Activated CD4-positive, alpha-beta memory T cell treated with anti-CD3 and anti-CD28 coated beads for 36 hours (primary cell): ENCODE data around the gene ATP2A3. TPM values are rescaled to one million over a fixed set of nuclear protein-coding genes. Genes with fewer than 3 reads are reported as not detected.
"Not testable (repeated sequence)": the region's sequence is repeated elsewhere in the genome, so short reads cannot be mapped to it uniquely, and the experiment has no call there.

Experiments
- CTCF ChIA-PET: fragments of 350-600 bp; sonication (Branson Sonifier 250); formaldehyde crosslinking; loops from one replicate; lab custom pipeline; 2021; ENCODE audit warnings: antibody characterized with exemption, inconsistent platforms; lab: Charles Lee
- POLR2A ChIA-PET: fragments of 350-600 bp; sonication (Branson Sonifier 250); formaldehyde crosslinking; loops from one replicate; lab custom pipeline; 2021; ENCODE audit warnings: antibody characterized with exemption; lab: Charles Lee
- DNase-seq: peaks from one replicate; pipeline ENCODE4 v3.0.0-alpha.2; 2020
- H3K27ac Mint-ChIP-seq: one replicate; pipeline ENCODE4 v1.8.0; 2021; ENCODE audit warnings: mixed read lengths
- H3K27me3 Mint-ChIP-seq: one replicate; pipeline ENCODE4 v1.8.0; 2021; ENCODE audit warnings: mixed read lengths
- H3K36me3 Mint-ChIP-seq: one replicate; pipeline ENCODE4 v1.8.0; 2021; ENCODE audit warnings: mixed read lengths
- H3K4me1 Mint-ChIP-seq: one replicate; pipeline ENCODE4 v1.8.0; 2021; ENCODE audit warnings: low read depth, mixed read lengths
- H3K4me3 Mint-ChIP-seq: one replicate; pipeline ENCODE4 v1.8.0; 2021; ENCODE audit warnings: mild to moderate bottlenecking, mixed read lengths
- H3K9me3 Mint-ChIP-seq: one replicate; pipeline ENCODE4 v1.8.0; 2021; ENCODE audit warnings: mixed read lengths
- intact Hi-C: fragments of 100-400 bp; cut with micrococcal nuclease; formaldehyde crosslinking; loops from one replicate; pipeline ENCODE4 v1.15.1; 2023
- total RNA-seq, 2 experiments: library from RNA; stranded (reverse); gene quantifications; one replicate each; pipeline ENCODE4 v1.2.3, GENCODE V29; 2021

The ATP2A3 gene
- total RNA-seq, 2 experiments from 2014 or later = 107 to 108 TPM

DNA sequence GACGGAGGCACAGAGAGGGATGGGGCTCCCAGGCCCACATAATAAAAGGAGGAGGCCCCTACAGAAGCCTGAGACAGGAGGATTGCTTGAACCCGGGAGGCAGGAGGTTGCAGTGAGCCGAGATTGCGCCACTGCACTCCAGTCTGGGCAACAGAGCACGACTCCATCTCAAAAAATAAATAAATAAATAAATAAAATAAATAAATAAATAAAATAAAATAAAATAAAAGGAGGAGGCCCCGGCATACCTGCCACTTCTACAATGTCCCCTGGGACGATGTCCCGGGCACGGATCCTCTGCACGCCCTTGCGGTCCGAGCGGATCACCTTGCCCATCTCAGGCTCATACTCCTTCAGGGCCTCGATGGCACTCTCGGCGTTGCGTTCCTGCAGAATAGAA, 13.2 kb downstream of the ATP2A3 start:
- H3K9me3 Mint-ChIP-seq = no peaks in the 10 kb centered on the region
- H3K4me1 Mint-ChIP-seq = no peaks in the 10 kb centered on the region
- DNase-seq = no peak
- peaks cover 16% of the 10 kb centered on the region for H3K36me3 Mint-ChIP-seq
- no peaks in the 10 kb centered on the region for H3K27me3 Mint-ChIP-seq
- CTCF ChIA-PET = interaction anchor here (0.6 kb wide), 1 partner anchor 93 kb away, joined by 3 read pairs; no protein-coding TSS in a partner anchor
- H3K27ac Mint-ChIP-seq = no peak overlapping the region
- POLR2A ChIA-PET = no interaction called here
- intact Hi-C loops = no loop called here
- no peak overlapping the region for H3K4me3 Mint-ChIP-seq

GRCh38 chr17:3950584-3950983, 13.7 kb downstream of the ATP2A3 start:
- CTCF ChIA-PET = no interaction called here
- POLR2A ChIA-PET = no interaction called here

GRCh38 chr17:3949418-3949817, 14.8 kb downstream of the ATP2A3 start:
- peaks cover 24% of the 10 kb centered on the region for H3K36me3 Mint-ChIP-seq
- H3K4me1 Mint-ChIP-seq = no peaks in the 10 kb centered on the region
- no peak overlapping the region for H3K27ac Mint-ChIP-seq
- no peaks in the 10 kb centered on the region for H3K27me3 Mint-ChIP-seq
- H3K9me3 Mint-ChIP-seq = no peaks in the 10 kb centered on the region
- POLR2A ChIA-PET = interaction anchor here (1.4 kb wide), 1 partner anchor 10 kb away, joined by 3 read pairs; no protein-coding TSS in a partner anchor
- CTCF ChIA-PET = interaction anchor here (0.7 to 1.4 kb wide), 3 partner anchors 16 to 86 kb away, joined by 3 to 6 read pairs (median 3); no protein-coding TSS in a partner anchor
- H3K4me3 Mint-ChIP-seq = no peak overlapping the region
- no peak for DNase-seq
- intact Hi-C loops = no loop called here

More at GRCh38 chr17:3950584-3950983, 13.7 kb downstream of the ATP2A3 start:
- DNase-seq = no peak
- Mint-ChIP-seq H3K36me3 (peaks cover 21% of the 10 kb centered on the region), H3K27me3 (no peaks in the 10 kb centered on the region), H3K4me3 (no peak overlapping the region), H3K27ac (no peak overlapping the region), H3K4me1 (no peaks in the 10 kb centered on the region), H3K9me3 (no peaks in the 10 kb centered on the region)
- intact Hi-C loops = no loop called here

DNA sequence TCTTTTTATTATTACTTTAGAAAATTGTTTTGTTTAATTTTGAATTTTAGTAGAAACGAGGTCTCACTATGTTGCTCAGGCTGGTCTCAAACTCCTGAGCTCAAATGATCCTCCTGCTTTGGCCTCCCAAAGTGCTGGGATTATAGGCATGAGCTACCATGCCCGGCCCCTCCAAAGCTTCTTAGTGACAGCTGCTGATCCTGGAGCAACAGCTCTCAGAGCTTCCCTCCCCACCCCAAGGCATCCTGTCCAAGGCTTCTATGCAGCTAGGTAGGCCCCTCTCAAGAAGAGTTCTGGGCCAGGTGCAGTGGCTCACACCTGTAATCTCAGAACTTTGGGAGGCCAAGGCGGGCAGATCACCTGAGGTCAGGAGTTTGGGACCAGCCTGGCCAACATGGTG, 15.7 kb downstream of the ATP2A3 start:
- H3K27me3 Mint-ChIP-seq, POLR2A ChIA-PET, H3K4me3 Mint-ChIP-seq, H3K4me1 Mint-ChIP-seq, intact Hi-C loops, H3K27ac Mint-ChIP-seq, DNase-seq, H3K9me3 Mint-ChIP-seq: not testable (repeated sequence)
- CTCF ChIA-PET = interaction anchor here (0.8 to 1.4 kb wide), 3 partner anchors 16 to 56 kb away, joined by 3 to 6 read pairs (median 3); no protein-coding TSS in a partner anchor
- peaks cover 30% of the 10 kb centered on the region for H3K36me3 Mint-ChIP-seq

DNA sequence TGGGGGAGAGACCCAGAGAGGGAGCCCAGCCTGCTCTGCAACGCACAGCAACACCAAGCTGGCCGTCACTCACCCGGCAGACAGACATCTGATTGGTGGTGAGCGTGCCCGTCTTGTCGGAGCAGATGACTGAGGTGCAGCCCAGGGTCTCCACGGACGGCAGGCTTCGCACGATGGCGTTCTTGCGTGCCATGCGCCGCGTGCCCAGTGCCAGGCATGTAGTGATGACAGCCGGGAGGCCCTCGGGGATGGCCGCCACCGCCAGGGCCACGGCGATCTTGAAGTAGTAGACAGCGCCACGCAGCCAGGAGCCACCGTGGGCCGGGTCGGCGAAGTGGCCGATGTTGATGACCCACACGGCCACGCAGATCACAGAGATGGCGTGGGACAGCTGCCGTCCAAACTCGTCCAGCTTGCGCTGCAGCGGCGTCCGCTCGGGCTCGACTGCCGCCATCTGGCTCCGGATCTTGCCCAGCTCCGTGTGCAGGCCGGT, 16.9 kb downstream of the ATP2A3 start:
- no peak overlapping the region for H3K27ac Mint-ChIP-seq
- no peak overlapping the region for H3K4me3 Mint-ChIP-seq
- H3K36me3 Mint-ChIP-seq = peaks cover 33% of the 10 kb centered on the region
- H3K4me1 Mint-ChIP-seq = no peaks in the 10 kb centered on the region
- CTCF ChIA-PET = interaction anchor here (1.0 to 1.4 kb wide), 2 partner anchors 34 to 57 kb away, joined by 3 read pairs; no protein-coding TSS in a partner anchor
- POLR2A ChIA-PET = no interaction called here
- no peaks in the 10 kb centered on the region for H3K27me3 Mint-ChIP-seq
- intact Hi-C loops = no loop called here
- no peak for DNase-seq
- no peaks in the 10 kb centered on the region for H3K9me3 Mint-ChIP-seq

- peaks cover 34% of the 10 kb centered on the region for H3K36me3 Mint-ChIP-seq
- intact Hi-C loops = no loop called here
- POLR2A ChIA-PET = no interaction called here
- H3K27ac Mint-ChIP-seq = no peak overlapping the region
- no peaks in the 10 kb centered on the region for H3K9me3 Mint-ChIP-seq
- H3K4me1 Mint-ChIP-seq = no peaks in the 10 kb centered on the region
- no peak for DNase-seq
- H3K4me3 Mint-ChIP-seq = no peak overlapping the region
- CTCF ChIA-PET = interaction anchor here (1.0 kb wide), 1 partner anchor 33 kb away, joined by 3 read pairs; no protein-coding TSS in a partner anchor
- no peaks in the 10 kb centered on the region for H3K27me3 Mint-ChIP-seq
These were observed 17.5 kb downstream of the ATP2A3 start for GRCh38 chr17:3946711-3947235.

GRCh38 chr17:3944485-3945388, 19.5 kb downstream of the ATP2A3 start:
- CTCF ChIA-PET = no interaction called here
- intact Hi-C loops = no loop called here
- POLR2A ChIA-PET = no interaction called here
- Mint-ChIP-seq H3K36me3 (peaks cover 36% of the 10 kb centered on the region), H3K27me3 (no peaks in the 10 kb centered on the region), H3K4me1 (no peaks in the 10 kb centered on the region), H3K27ac (no peak overlapping the region), H3K9me3 (no peaks in the 10 kb centered on the region), H3K4me3 (no peak overlapping the region)
- peak; percentile 52 for DNase-seq

- intact Hi-C loops = no loop called here
- H3K9me3 Mint-ChIP-seq = no peaks in the 10 kb centered on the region
- H3K36me3 Mint-ChIP-seq = peaks cover 34% of the 10 kb centered on the region
- DNase-seq = no peak
- H3K4me1 Mint-ChIP-seq = no peaks in the 10 kb centered on the region
- H3K27me3 Mint-ChIP-seq = no peaks in the 10 kb centered on the region
- ChIA-PET CTCF (no interaction called here), POLR2A (no interaction called here)
- H3K4me3 Mint-ChIP-seq = no peak overlapping the region
- H3K27ac Mint-ChIP-seq = no peak overlapping the region
These were observed 20.9 kb downstream of the ATP2A3 start for GRCh38 chr17:3943240-3943891.

DNA sequence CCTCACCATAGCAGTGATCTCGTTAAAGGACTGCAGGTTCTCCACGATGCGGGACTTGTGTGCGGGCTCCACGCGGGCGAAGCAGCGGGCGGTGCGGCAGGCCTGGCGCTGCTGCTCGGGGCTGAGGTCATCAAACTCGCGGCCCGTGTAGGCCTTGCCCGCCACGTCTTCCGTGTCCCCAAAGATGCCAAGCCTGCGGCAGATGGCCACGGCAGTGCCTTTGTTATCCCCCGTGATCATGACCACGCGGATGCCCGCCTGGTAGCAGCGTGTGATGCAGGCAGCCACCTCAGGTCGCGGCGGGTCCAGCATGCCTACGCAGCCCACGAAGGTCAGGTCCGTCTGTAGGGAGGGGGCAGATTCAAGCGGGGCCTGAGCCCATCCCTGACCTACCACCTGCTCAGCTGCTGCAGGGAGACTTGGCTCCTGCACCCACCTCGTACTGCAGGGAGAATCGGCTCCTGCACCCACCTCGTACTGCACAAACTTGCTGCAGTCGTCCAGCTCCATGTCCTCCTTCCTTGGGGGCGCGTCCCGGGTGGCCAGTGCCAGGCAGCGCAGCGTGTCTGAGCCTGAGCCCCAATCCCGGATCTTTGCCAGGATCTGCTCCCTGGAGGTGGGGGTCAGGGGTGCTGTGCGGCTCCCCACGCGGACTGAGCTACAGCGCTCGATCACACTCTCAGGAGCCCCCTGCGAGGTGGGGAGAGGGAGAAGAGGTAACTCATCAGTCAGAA, 23.1 kb downstream of the ATP2A3 start:
- H3K27me3 Mint-ChIP-seq = no peaks in the 10 kb centered on the region
- intact Hi-C loops = no loop called here
- no peak overlapping the region for H3K27ac Mint-ChIP-seq
- no peaks in the 10 kb centered on the region for H3K4me1 Mint-ChIP-seq
- H3K36me3 Mint-ChIP-seq = peaks cover 46% of the 10 kb centered on the region
- no peak for DNase-seq
- POLR2A ChIA-PET = no interaction called here
- CTCF ChIA-PET = no interaction called here
- H3K9me3 Mint-ChIP-seq = no peaks in the 10 kb centered on the region
- H3K4me3 Mint-ChIP-seq = no peak overlapping the region

- intact Hi-C loops = no loop called here
- Mint-ChIP-seq H3K27ac (no peak overlapping the region), H3K4me3 (no peak overlapping the region), H3K9me3 (no peaks in the 10 kb centered on the region), H3K27me3 (no peaks in the 10 kb centered on the region), H3K4me1 (no peaks in the 10 kb centered on the region), H3K36me3 (peaks cover 42% of the 10 kb centered on the region)
- ChIA-PET CTCF (no interaction called here), POLR2A (no interaction called here)
- DNase-seq = no peak
These were observed 26.9 kb downstream of the ATP2A3 start for GRCh38 chr17:3937359-3937758.

DNA sequence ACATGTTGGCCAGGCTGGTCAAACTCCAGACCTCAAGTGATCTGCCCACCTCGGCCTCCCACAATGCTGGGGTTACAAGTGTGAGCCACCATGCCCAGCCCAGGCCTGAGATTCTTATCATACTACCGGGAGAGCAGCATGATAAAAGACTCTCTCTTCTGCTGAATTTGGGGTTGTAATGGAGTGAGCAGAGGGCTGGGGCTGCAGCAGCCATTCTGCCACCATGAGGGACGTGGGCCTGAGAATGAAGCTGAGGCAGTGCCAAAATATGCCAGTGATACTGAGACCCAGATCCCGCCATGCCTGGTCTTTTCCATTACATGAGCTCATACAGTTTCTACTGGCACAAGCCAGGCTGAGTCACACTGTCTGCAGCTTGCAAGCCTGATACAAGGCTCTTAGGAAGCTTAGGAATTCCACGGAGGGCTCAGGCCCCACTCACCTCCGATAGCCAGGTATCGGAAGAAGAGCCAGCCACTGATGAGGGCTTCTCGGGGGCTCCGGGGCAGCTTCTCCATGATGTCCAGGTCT, 28.3 kb downstream of the ATP2A3 start:
- ChIA-PET CTCF (interaction anchor here (1.0 to 1.4 kb wide), 2 partner anchors 22 to 55 kb away, joined by 3 to 8 read pairs; no protein-coding TSS in a partner anchor), POLR2A (no interaction called here)
- Mint-ChIP-seq H3K4me3 (no peak overlapping the region), H3K36me3 (peaks cover 41% of the 10 kb centered on the region), H3K9me3 (no peaks in the 10 kb centered on the region), H3K27ac (no peak overlapping the region), H3K27me3 (no peaks in the 10 kb centered on the region), H3K4me1 (no peaks in the 10 kb centered on the region)
- intact Hi-C loops = no loop called here
- DNase-seq = no peak
